Endothelial cell of umbilical vein (primary cell): Measurements from ENCODE around the gene PRRC2A.

Experiments used
- CTCF ChIP-seq, 2 donors: IDR thresholded peaks; 1 replicate in 1 of 2; 2 replicates in 1 of 2; pipeline ENCODE4 v1.5.1; 2011; ENCODE audit warnings: low read length in 2 of 2, mild to moderate bottlenecking in 2 of 2, moderate library complexity in 2 of 2, control low read depth in 1 of 2, inconsistent platforms in 1 of 2, low read depth in 1 of 2; ENCODE audit not compliant: insufficient read depth in 1 of 2; ENCODE audit errors: extremely low read depth in 1 of 2
- EZH2 ChIP-seq: IDR thresholded peaks from 2 replicates; pipeline ENCODE4 v1.6.1; 2012; ENCODE audit warnings: borderline replicate concordance, low read depth, mild to moderate bottlenecking, moderate library complexity, low read length, inconsistent platforms; ENCODE audit not compliant: severe bottlenecking
- FOS ChIP-seq: IDR thresholded peaks from 2 replicates; pipeline ENCODE4 v1.6.1; 2011; ENCODE audit warnings: mild to moderate bottlenecking, low read length, moderate library complexity, borderline replicate concordance; ENCODE audit not compliant: insufficient read depth
- GATA2 ChIP-seq: IDR thresholded peaks from 2 replicates; pipeline ENCODE4 v1.7.0; 2011; ENCODE audit warnings: low read depth, mild to moderate bottlenecking, moderate library complexity, mixed read lengths, low read length; ENCODE audit not compliant: insufficient read length, insufficient read depth
- JUN ChIP-seq: IDR thresholded peaks from 2 replicates; pipeline ENCODE4 v1.6.1; 2011; ENCODE audit warnings: borderline replicate concordance, low read depth; ENCODE audit not compliant: insufficient read length, insufficient read depth
- MAX ChIP-seq: IDR thresholded peaks from 2 replicates; pipeline ENCODE4 v1.6.1; 2011; ENCODE audit not compliant: insufficient read depth, insufficient read length
- MYC ChIP-seq: IDR thresholded peaks from one replicate; pipeline ENCODE4 v1.6.1; 2011; ENCODE audit warnings: mild to moderate bottlenecking, low read depth, low read length
- POLR2A ChIP-seq: IDR thresholded peaks from 2 replicates; pipeline ENCODE4 v1.6.1; 2012; ENCODE audit warnings: low read depth, mild to moderate bottlenecking, control low read depth, low read length
- POLR2AphosphoS5 ChIP-seq: IDR thresholded peaks from 2 replicates; pipeline ENCODE4 v1.6.1; 2012; ENCODE audit warnings: low read depth, mild to moderate bottlenecking, control low read depth, low read length, moderate library complexity; ENCODE audit not compliant: insufficient read depth

GRCh38 chr6:31655349-31656237 is 35.1 kb downstream of the PRRC2A start, which contains the start of gene APOM:
- TF ChIP-seq POLR2A (no peak), POLR2AphosphoS5 (no peak), EZH2 (no peak), CTCF (IDR thresholded peaks at IDR 0.05; ENCODE audit: extremely low read depth in 1 of 2, insufficient read depth in 1 of 2, low read depth in 1 of 2, low read length in 2 of 2) (no peak), FOS (no peak), MAX (no peak), MYC (no peak), GATA2 (no peak), JUN (no peak)
